Left renal pelvis (tissue), 4 donors: ENCODE data around the gene SNCB. TPM values are rescaled to one million over a fixed set of nuclear protein-coding genes. Genes with fewer than 3 reads are reported as not detected.
"Not testable (repeated sequence)": the region's sequence is repeated elsewhere in the genome, so short reads cannot be mapped to it uniquely, and the experiment has no call there.

Experiments used
- DNase-seq, 4 donors: peaks; one replicate each; pipeline ENCODE4 v3.0.0-alpha.2; 2013; ENCODE audit warnings: low read depth in 4 of 4, low spot score in 3 of 4
- polyA plus RNA-seq, 4 donors: library from polyadenylated mRNA; unstranded; fragments of 120-200 nt; gene quantifications; one replicate each; pipeline ENCODE4 v1.2.1, GENCODE V29; 2013; ENCODE audit not compliant: insufficient read length in 4 of 4

SNCB gene
- polyA plus RNA-seq, 4 donors, result 0.10 TPM; not detected in 3

- DNase-seq, result no peak
Measured at GRCh38 chr5:176606032-176606431, 24.3 kb downstream of the SNCB start.

DNA sequence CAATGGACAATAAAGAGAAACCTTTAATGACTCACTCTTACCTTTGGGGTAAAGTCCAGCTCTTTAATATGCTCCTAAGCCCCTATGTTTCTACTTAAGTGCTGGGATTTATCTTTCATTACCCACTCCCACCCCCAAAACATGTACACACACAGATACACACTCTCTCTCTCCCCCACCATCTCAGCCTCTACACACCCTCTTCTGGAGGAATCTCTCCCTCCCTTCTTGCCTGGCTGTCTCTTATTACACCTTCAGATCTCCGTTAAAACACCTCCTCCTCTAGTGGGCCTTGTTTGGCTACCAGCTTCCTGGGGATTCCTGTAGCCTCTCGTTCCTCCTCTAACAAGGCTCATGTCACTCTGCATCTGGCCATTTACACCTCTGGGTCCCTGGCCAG is 27.2 kb downstream of the SNCB start:
- no peak for DNase-seq

DNA sequence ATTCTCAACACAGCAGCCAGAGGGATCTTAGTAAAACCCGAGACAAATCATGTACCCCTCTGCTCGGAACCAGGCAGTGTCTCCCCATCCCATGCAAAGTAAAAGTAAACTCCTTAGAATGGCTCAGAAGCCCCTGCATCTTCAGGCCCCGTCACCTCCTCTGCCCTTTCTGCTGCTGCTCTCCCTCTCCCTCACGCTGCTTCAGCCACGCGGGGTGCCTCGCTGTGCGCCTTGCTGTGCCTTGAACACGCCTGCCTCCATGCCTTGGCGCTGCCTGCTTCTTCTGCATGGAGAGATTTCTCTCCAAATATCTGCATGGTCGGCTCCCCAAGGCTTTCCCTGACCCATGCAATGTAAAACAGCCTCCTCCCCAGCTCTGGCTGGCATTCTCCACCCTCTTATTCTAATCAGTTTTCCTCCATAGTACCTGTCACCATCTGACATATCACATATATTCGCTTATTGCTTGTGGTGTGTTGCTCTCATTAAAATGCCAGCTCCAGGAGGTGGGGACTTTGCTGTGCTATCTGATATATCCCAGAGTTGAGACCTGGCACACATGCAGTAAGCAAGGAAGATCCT is 28.3 kb downstream of the SNCB start:
- DNase-seq, result no peak

DNA sequence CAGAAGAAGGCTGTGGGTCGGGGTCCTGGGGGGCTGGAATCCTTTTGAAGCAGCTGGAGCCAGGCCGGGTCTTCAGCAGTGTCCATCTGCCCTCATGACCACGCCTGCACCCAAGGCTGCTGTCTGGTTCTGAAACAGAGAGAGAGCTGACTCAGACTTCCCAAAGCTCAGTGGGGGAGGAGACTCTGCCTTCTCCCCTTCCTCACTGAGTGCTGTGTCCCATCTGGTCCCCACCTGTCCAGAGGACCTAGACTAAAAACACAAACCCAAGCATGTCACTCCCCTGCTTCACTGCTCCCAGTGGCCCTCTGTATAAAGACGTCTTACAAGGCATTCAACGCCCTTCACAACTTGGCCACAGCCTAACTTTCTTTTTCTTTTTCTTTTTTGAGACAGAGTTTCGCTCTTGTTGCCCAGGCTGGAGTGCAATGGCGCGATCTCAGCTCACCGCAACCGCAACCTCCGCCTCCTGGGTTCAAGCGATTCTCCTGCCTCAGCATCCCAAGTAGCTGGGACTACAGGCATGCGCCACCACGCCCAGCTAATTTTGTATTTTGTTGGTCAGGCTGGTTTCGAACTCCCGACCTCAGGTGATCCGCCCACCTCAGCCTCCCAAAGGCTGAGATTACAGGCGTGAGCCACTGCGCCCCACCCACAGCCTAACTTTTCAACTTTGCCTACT is 30.4 kb downstream of the SNCB start:
- DNase-seq, result not testable (repeated sequence)

- no peak for DNase-seq
Measured at GRCh38 chr5:176597417-176598389, 32.6 kb downstream of the SNCB start.

DNA sequence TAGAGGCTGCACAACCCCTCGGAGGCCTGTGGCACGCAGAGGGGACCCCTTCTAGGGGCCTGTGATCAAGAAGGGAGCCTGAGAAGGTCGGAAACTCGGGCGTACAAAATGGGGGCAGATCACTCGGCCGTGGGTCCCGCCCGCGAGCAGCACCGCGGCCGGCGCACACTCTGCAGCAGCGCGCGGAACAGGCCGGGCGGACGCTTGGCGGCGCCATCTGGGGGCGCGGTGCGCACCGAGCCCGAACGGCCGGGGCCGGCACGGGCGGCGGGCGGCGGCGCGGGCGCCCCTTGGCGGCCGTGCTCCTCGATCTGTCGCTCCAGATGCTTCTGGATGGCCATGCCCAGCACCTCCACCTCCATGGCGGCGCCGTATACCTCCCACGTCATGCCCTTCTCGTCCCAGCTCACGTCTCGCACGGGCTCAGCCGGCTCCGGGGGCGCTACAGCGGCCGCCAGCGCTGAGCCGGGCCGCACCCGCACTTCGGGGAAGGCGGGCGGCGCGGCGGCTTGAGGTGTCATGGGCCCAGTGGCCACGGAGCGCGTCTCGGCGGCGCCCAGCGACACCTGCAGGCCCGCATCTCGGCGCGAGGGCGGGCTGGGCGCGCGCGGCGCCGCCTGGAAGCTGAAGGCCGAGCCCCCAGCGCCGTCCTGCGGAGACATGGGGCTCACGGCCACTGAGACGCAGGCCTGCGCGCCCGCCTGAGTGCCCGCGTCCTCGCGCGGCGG is 33.5 kb downstream of the SNCB start:
- no peak for DNase-seq

DNA sequence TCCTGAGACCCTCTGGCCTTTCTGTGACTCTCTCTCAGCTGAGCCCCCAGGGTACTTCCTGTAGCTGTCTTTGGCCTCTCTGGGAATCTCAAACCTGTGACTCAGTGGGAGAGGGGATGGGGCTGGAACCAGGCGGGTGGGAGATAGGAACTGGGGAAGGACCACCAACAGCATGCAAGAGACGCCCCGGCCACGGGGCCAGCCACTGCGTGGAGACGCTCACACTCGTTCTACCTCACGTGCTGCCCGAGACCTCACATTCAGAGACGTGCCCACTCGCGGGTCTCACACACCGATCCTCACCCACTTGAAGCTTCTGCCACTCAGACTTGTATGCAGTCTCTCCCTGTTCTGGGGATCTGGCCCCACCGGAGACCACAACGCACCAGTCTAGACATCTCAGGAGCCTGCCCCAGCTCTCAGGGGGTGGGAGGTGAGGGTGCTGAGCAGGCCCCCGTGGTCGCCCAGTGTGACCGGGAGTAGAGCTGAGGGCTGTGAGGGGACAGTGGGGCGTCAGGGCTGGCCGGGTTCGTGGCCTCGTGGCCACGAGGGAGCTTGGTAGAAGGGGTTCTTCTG is 34.2 kb downstream of the SNCB start:
- DNase-seq, result no peak

- DNase-seq, result no peak
Measured at GRCh38 chr5:176595386-176595943, 34.9 kb downstream of the SNCB start.

GRCh38 chr5:176594554-176594953 is 35.8 kb downstream of the SNCB start:
- DNase-seq, result no peak

- DNase-seq, result no peak
Measured at GRCh38 chr5:176593273-176593869, 37.0 kb downstream of the SNCB start.

GRCh38 chr5:176592573-176592972 is 37.8 kb downstream of the SNCB start:
- DNase-seq, result no peak

- DNase-seq, result not testable (repeated sequence)
Measured at GRCh38 chr5:176591667-176592066, 38.7 kb downstream of the SNCB start.

- DNase-seq, result no peak
Measured at GRCh38 chr5:176590035-176590717, 40.2 kb downstream of the SNCB start.

GRCh38 chr5:176589039-176589769 is 41.1 kb downstream of the SNCB start:
- DNase-seq, result no peak

GRCh38 chr5:176588297-176588696 is 42.0 kb downstream of the SNCB start:
- no peak for DNase-seq

GRCh38 chr5:176587398-176587797 is 42.9 kb downstream of the SNCB start:
- no peak for DNase-seq

- no peak for DNase-seq
Measured at GRCh38 chr5:176583076-176583475, 47.3 kb downstream of the SNCB start.

GRCh38 chr5:176581361-176581760 is 49.0 kb downstream of the SNCB start:
- DNase-seq, result no peak
